GM12873 (cell line): Measurements from ENCODE around the gene CYSLTR2.

Experiments used
- CTCF ChIP-seq: IDR thresholded peaks from 2 replicates; pipeline ENCODE4 v1.5.1; 2012; ENCODE audit warnings: low read depth, mild to moderate bottlenecking, moderate library complexity, low read length, control low read depth; ENCODE audit not compliant: insufficient read depth; ENCODE audit errors: missing control alignments

Gene CYSLTR2

DNA sequence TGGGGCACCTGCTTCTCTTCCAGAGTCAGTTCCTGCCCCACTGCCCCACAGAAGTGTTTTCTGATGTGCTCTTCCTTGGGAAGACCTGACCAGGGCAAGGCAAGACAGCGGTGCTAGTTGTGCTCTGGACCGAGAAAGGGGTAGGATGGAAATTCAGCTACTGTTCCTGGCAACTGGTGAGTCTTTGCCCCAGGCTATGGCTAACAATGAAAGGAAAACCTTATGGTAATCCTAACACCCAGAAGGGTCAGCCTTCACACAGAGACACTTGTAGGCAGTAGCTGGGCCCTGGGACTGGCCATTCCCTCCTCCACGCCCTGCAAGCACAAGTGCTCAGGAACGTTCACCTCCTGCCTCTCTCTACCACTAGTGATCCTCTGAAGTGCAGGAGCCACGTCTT is 9.6 kb upstream of the CYSLTR2 start:
- no peak for TF ChIP-seq CTCF

DNA sequence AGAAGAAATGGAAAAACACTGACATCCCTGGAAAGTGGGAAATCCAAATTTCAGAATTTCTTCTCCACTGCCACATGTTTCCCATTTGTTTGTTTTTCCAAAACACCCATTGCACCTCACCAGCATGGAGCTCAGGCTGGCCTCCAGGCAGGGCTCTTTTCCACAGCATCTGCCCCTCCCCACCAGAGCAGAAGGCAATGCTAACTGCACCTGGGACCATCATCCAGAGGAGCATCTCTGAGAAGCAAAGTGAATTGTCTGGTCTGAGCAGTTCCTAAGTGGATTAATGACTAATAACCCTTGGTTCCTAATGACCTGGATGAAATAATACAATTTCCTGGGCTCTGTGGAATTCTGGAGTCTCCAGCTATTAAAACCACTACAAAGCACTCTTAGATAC is 8.8 kb upstream of the CYSLTR2 start:
- TF ChIP-seq CTCF = no peak

DNA sequence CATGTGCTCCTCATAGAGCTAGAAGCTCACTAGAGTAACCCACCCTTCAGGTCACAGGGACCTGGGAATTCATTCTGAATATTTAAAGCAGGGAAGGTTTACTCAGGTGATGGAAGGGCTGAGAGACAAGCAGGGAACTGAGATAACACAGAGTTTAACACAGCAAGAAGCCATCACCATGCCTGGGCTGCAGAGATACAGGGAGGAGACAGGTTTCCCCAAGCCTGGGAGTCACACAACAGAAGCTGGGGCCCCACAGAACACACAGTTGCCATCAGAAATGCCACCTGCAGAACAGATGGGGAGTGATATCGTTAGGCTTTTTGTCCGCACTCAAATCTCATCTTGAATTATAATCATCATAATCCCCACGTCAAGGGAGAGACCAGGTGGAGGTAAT is 7.9 kb upstream of the CYSLTR2 start:
- no peak for TF ChIP-seq CTCF

DNA sequence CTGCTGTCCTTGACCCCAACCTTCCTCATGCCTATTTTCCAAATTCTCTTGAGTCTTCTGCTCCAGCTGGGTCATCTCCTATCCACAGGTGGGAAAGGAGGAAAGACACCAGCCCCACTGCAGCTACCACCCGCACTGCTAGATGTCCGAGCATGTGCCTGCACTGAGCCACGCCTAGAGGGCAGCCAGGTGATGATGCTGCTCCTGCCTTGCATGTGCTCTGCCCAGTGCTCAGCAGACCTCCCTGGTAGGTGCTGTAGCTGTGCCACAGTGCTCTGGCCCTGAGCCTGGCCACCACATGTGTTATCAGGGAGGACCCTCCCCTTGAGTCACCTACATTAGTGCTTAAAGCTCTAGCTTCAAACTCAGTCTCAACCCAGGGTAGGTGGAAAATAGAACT is 6.9 kb upstream of the CYSLTR2 start:
- TF ChIP-seq CTCF = no peak

GRCh38 chr13:48647625-48648024 is 6.1 kb upstream of the CYSLTR2 start:
- TF ChIP-seq CTCF = peak; percentile 45

GRCh38 chr13:48648446-48648845 is 5.3 kb upstream of the CYSLTR2 start:
- no peak for TF ChIP-seq CTCF

DNA sequence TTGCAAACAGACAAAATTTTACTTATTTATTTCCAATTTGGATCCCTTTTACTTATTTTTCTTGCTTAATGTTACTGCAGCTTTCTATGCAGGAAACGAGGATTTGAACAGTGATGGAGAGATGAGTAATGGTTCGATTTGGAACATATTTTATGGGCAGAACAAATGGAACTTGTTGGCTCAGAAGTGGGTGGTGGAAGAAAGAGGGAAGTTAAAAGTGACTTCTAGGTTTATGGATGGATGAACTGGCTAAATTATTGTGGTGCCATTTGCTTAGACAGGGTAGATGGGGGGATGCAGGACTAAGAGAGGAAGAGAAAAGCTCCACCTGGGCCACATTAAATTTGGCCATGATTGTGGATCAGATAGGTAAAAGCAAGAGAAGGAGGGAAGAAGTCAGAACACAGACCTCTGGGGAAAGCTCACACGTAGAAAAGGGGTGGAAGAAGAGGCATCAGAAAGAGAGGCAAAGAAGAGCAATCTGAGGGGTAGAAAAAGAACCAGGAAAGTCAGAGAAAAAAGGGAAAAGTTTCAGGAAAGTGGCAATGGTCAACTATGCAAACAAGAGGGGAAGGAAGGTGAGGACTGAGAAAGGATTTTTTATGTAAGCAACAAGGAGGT is 768 bp upstream of the CYSLTR2 start:
- no peak for TF ChIP-seq CTCF

DNA sequence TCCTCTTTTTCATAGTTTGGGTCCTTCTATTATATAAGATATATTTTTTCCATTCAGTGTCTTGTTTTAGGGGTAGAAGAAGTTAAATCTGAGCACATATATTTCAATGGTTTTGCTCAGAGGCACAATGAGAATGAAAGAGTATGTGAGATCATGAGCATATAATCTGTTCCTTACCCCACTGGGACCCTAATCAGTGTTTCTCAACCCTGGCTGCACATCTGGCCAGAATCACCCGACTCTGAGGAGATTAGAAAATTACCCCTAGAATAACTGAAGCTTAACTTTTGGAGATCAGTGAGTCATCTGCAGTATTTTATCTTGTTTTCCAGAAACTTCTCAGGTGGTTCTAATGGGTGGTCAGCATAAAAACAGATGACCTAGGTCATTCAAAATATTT is 782 bp downstream of the CYSLTR2 start:
- TF ChIP-seq CTCF = no peak
